ENCODE results near the gene MT1G. TPM values are rescaled to one million over a fixed set of nuclear protein-coding genes. Genes with fewer than 3 reads are reported as not detected.

The MT1G gene
- polyA plus RNA-seq, 1 of the 3 experiments (the other 2 are of a cell fraction), result 1.2 TPM

DNA sequence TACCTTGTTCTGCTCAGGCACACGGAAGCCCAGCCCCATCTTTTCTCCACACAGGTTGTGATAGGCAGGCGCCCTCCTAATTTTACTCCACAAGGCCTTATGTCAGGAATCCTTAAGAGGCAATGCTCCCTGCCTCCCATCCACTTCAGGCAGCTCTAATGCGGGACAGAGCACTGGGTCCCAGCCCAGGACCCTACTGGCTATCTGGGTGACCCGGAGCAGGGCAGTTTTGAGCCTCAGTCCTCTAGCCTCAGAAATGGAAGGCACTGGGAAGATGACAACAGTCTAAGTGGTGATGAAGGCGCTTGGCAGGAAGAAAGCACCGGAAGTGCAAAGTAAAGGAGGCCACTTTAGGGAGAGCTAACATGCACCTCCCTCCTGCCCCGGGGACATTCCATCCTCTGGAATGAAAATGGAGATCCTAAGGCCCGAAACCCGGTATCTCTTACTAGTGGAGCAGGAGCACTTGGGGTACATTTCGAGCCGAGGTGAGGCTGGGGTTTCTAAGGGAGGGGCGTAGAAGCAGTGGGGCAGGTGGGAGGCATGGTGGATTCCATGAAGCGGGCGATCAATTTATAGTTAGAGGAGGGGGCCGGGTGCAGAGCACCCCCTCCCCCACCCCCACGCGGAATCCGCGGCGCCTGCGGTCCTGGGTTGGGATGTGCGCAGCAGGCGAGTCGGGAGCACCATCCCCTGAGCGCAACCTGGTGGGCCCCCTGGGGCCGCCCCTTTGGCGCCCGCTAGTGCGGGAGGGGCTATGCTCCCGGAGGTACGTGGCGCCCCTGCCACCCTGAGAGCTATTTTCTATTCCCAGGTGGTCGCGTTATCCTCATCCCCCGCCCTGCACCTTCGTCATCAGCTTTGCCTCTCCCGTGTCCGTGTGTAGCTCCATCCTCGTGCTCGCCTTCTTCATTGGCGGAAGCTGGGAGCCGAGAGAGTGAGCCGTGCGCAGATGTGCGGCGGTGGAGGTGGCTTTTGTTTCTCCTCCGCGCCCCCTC is 5.2 kb downstream of the MT1G start:
- 67% methylated on average over 36 of the region's 48 CpGs for WGBS (ENCODE audit: low lambda C conversion rate)
- no peak for TF ChIP-seq YY1 (IDR thresholded peaks at IDR 0.05; ENCODE audit: low read depth)
- TF ChIP-seq EZH2phosphoT487 (IDR thresholded peaks at IDR 0.05; ENCODE audit: borderline replicate concordance, low read depth), result no peak
- no peak for TF ChIP-seq RCOR1 (IDR thresholded peaks at IDR 0.05; ENCODE audit: low read length)
- TF ChIP-seq EP300 (IDR thresholded peaks at IDR 0.05; ENCODE audit: borderline replicate concordance in 1 of 2, low read depth in 1 of 2, low read length in 1 of 2), result no peak
- no peak for TF ChIP-seq FOXM1 (IDR thresholded peaks at IDR 0.05; ENCODE audit: low read depth)
- TF ChIP-seq SIN3A (IDR thresholded peaks at IDR 0.05; ENCODE audit: borderline replicate concordance, low read depth, low read length), result no peak
- TF ChIP-seq RFX5 (IDR thresholded peaks at IDR 0.05; ENCODE audit: low read length), result no peak
- TF ChIP-seq, protein P1, sequence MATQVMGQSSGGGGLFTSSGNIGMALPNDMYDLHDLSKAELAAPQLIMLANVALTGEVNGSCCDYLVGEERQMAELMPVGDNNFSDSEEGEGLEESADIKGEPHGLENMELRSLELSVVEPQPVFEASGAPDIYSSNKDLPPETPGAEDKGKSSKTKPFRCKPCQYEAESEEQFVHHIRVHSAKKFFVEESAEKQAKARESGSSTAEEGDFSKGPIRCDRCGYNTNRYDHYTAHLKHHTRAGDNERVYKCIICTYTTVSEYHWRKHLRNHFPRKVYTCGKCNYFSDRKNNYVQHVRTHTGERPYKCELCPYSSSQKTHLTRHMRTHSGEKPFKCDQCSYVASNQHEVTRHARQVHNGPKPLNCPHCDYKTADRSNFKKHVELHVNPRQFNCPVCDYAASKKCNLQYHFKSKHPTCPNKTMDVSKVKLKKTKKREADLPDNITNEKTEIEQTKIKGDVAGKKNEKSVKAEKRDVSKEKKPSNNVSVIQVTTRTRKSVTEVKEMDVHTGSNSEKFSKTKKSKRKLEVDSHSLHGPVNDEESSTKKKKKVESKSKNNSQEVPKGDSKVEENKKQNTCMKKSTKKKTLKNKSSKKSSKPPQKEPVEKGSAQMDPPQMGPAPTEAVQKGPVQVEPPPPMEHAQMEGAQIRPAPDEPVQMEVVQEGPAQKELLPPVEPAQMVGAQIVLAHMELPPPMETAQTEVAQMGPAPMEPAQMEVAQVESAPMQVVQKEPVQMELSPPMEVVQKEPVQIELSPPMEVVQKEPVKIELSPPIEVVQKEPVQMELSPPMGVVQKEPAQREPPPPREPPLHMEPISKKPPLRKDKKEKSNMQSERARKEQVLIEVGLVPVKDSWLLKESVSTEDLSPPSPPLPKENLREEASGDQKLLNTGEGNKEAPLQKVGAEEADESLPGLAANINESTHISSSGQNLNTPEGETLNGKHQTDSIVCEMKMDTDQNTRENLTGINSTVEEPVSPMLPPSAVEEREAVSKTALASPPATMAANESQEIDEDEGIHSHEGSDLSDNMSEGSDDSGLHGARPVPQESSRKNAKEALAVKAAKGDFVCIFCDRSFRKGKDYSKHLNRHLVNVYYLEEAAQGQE (IDR thresholded peaks at IDR 0.05; ENCODE audit: low read depth, low read length), result no peak
- no peak for TF ChIP-seq USF1 (IDR thresholded peaks at IDR 0.05; ENCODE audit: borderline replicate concordance, low read depth)
- TF ChIP-seq FOSL2 (IDR thresholded peaks at IDR 0.05; ENCODE audit: borderline replicate concordance, low read depth), result no peak
- no peak for TF ChIP-seq NRF1 (IDR thresholded peaks at IDR 0.05; ENCODE audit: low read depth, low read length)
- TF ChIP-seq POLR2AphosphoS5 (IDR thresholded peaks at IDR 0.05; ENCODE audit: low read depth, low read length), result no peak
- Histone ChIP-seq H3K4me1 (ENCODE audit: control insufficient read depth in 1 of 2, insufficient read depth in 2 of 2, low read depth in 1 of 2, low read length in 1 of 2) (peaks cover 0 to 6% of the 10 kb centered on the region in 2 experiments; a peak in 1 of 4 replicates), H4K20me1 (ENCODE audit: insufficient read depth) (no peaks in the 10 kb centered on the region), H3K36me3 (replicated peaks in 1 of 2; ENCODE audit: control insufficient read depth in 1 of 2, insufficient read depth in 2 of 2, low read length in 1 of 2) (no peaks in the 10 kb centered on the region), H3K9ac (no peak overlapping the region), H3K27ac (ENCODE audit: low read depth in 2 of 2, low read length in 1 of 2) (no peak overlapping the region), H3K9me2 (no peaks in the 10 kb centered on the region), H3K79me2 (ENCODE audit: insufficient read depth) (no peaks in the 10 kb centered on the region), H3K9me3 (no peaks in the 10 kb centered on the region), H3K4me3 (ENCODE audit: low read depth in 2 of 2, low read length in 1 of 2) (no peak overlapping the region), H3F3A (replicated peaks; ENCODE audit: insufficient read depth) (no peaks in the 10 kb centered on the region), H3K4me2 (no peak overlapping the region), H2AFZ (ENCODE audit: low read depth) (no peak overlapping the region), H3K27me3 (ENCODE audit: insufficient read depth) (peaks cover 29% of the 10 kb centered on the region; the same call in 1 of the 2 replicates)
- DNase-seq, result no peak
- ChIA-PET CTCF (interaction anchor here (2.2 kb wide), 1 partner anchor 62 kb away, joined by 5 read pairs; no protein-coding TSS in a partner anchor), POLR2A (no interaction called here)

Measured in SK-N-SH (cell line).